ENCODE results near the gene TRIO. TPM values are rescaled to one million over a fixed set of nuclear protein-coding genes. Genes with fewer than 3 reads are reported as not detected.

The TRIO gene
- total RNA-seq, 1 donor from 2014 or later = 163 TPM

GRCh38 chr5:14175381-14175780 is 32.2 kb downstream of the TRIO start:
- Mint-ChIP-seq H3K4me3 (ENCODE audit: low read depth) (no peak overlapping the region), H3K36me3 (ENCODE audit: insufficient read depth) (no peaks in the 10 kb centered on the region), H3K9me3 (ENCODE audit: low read depth) (no peaks in the 10 kb centered on the region), H3K27ac (no peak overlapping the region), H3K27me3 (no peaks in the 10 kb centered on the region), H3K4me1 (ENCODE audit: low read depth) (peaks cover 37% of the 10 kb centered on the region)
- TF ChIP-seq CTCF (IDR thresholded peaks at IDR 0.05; ENCODE audit: unreplicated experiment) = no peak
- no peak for DNase-seq (ENCODE audit: low spot score, unreplicated experiment)

- no peaks in the 10 kb centered on the region for H3K36me3 Mint-ChIP-seq (ENCODE audit: insufficient read depth)
Measured at GRCh38 chr5:14176888-14177287, 33.7 kb downstream of the TRIO start.

GRCh38 chr5:14177634-14178033 is 34.5 kb downstream of the TRIO start:
- H3K27ac Mint-ChIP-seq = no peak overlapping the region
- DNase-seq (ENCODE audit: low spot score, unreplicated experiment) = no peak

More at GRCh38 chr5:14176888-14177287, 33.7 kb downstream of the TRIO start:
- H3K9me3 Mint-ChIP-seq (ENCODE audit: low read depth) = no peaks in the 10 kb centered on the region
- TF ChIP-seq CTCF (IDR thresholded peaks at IDR 0.05; ENCODE audit: unreplicated experiment) = no peak
- H3K4me1 Mint-ChIP-seq (ENCODE audit: low read depth) = peaks cover 37% of the 10 kb centered on the region
- H3K4me3 Mint-ChIP-seq (ENCODE audit: low read depth) = no peak overlapping the region
- DNase-seq (ENCODE audit: low spot score, unreplicated experiment) = no peak
- no peaks in the 10 kb centered on the region for H3K27me3 Mint-ChIP-seq
- no peak overlapping the region for H3K27ac Mint-ChIP-seq

GRCh38 chr5:14178091-14178490 is 34.9 kb downstream of the TRIO start:
- Mint-ChIP-seq H3K9me3 (ENCODE audit: low read depth) (no peaks in the 10 kb centered on the region), H3K4me1 (ENCODE audit: low read depth) (peaks cover 34% of the 10 kb centered on the region), H3K27ac (no peak overlapping the region), H3K36me3 (ENCODE audit: insufficient read depth) (no peaks in the 10 kb centered on the region), H3K27me3 (no peaks in the 10 kb centered on the region), H3K4me3 (ENCODE audit: low read depth) (no peak overlapping the region)
- no peak for DNase-seq (ENCODE audit: low spot score, unreplicated experiment)
- no peak for TF ChIP-seq CTCF (IDR thresholded peaks at IDR 0.05; ENCODE audit: unreplicated experiment)

More at GRCh38 chr5:14177634-14178033, 34.5 kb downstream of the TRIO start:
- TF ChIP-seq CTCF (IDR thresholded peaks at IDR 0.05; ENCODE audit: unreplicated experiment) = no peak
- Mint-ChIP-seq H3K36me3 (ENCODE audit: insufficient read depth) (no peaks in the 10 kb centered on the region), H3K4me3 (ENCODE audit: low read depth) (no peak overlapping the region), H3K27me3 (no peaks in the 10 kb centered on the region), H3K4me1 (ENCODE audit: low read depth) (peaks cover 36% of the 10 kb centered on the region), H3K9me3 (ENCODE audit: low read depth) (no peaks in the 10 kb centered on the region)

GRCh38 chr5:14178671-14179211 is 35.6 kb downstream of the TRIO start:
- Mint-ChIP-seq H3K27me3 (no peaks in the 10 kb centered on the region), H3K9me3 (ENCODE audit: low read depth) (no peaks in the 10 kb centered on the region), H3K36me3 (ENCODE audit: insufficient read depth) (no peaks in the 10 kb centered on the region), H3K4me1 (ENCODE audit: low read depth) (peaks cover 37% of the 10 kb centered on the region), H3K27ac (no peak overlapping the region), H3K4me3 (ENCODE audit: low read depth) (no peak overlapping the region)
- no peak for TF ChIP-seq CTCF (IDR thresholded peaks at IDR 0.05; ENCODE audit: unreplicated experiment)
- DNase-seq (ENCODE audit: low spot score, unreplicated experiment) = no peak

All from progenitor cell of endocrine pancreas (in vitro differentiated cells).